MM.1S (cell line): Measurements from ENCODE around the gene SSH3.

Experiments
- EZH2phosphoT487 ChIP-seq: fragments of 300-600 bp; sonication (generic); IDR thresholded peaks from 2 replicates; pipeline ENCODE4 v1.6.1; 2018; ENCODE audit warnings: antibody characterized with exemption, low read length
- TF ChIP-seq, protein P1 (sequence below): fragments of 300-600 bp; sonication (generic); IDR thresholded peaks from 2 replicates; pipeline ENCODE4 v1.5.1; 2016; ENCODE audit warnings: antibody characterized with exemption, low read length, mixed read lengths

DNA sequence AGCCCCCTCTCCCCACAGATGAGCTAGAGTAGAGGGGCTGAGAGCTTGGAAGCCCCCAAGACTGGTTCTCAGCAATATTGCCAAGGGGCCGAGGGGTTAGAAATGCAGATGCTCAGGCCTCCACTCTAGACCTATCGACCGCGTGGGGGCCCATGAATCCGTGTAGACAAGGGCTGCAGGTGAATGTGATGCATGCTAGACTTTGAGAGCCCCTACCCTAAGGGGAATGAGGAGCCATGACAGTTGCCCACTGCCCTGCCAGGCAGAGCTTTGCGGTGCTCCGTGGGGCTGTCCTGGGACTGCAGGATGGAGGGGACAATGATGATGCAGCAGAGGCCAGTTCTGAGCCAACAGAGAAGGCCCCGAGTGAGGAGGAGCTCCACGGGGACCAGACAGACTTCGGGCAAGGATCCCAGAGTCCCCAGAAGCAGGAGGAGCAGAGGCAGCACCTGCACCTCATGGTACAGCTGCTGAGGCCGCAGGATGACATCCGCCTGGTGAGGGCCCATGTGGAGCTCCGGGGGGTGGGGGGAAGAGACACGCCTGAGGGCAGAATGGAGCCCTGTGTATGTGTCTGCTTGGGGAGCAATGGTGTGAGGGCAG is 1.3 kb downstream of the SSH3 start:
- TF ChIP-seq EZH2phosphoT487, result no peak
- TF ChIP-seq, protein P1, sequence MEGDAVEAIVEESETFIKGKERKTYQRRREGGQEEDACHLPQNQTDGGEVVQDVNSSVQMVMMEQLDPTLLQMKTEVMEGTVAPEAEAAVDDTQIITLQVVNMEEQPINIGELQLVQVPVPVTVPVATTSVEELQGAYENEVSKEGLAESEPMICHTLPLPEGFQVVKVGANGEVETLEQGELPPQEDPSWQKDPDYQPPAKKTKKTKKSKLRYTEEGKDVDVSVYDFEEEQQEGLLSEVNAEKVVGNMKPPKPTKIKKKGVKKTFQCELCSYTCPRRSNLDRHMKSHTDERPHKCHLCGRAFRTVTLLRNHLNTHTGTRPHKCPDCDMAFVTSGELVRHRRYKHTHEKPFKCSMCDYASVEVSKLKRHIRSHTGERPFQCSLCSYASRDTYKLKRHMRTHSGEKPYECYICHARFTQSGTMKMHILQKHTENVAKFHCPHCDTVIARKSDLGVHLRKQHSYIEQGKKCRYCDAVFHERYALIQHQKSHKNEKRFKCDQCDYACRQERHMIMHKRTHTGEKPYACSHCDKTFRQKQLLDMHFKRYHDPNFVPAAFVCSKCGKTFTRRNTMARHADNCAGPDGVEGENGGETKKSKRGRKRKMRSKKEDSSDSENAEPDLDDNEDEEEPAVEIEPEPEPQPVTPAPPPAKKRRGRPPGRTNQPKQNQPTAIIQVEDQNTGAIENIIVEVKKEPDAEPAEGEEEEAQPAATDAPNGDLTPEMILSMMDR, result no peak
